ENCODE results near the gene FOLR3.
"Not testable (repeated sequence)": the region's sequence is repeated elsewhere in the genome, so short reads cannot be mapped to it uniquely, and the experiment has no call there.

Gene FOLR3

GRCh38 chr11:72135473-72135872 lies at the start of gene FOLR3:
FOLR3 (plus strand) TSS chr11:72135725; CDS start chr11:72135953, 228 bp downstream.
- in situ Hi-C loops (cut with MboI; ENCODE audit: low sequenced_read_pairs), result not testable (repeated sequence)

- in situ Hi-C loops (cut with MboI; ENCODE audit: low sequenced_read_pairs), result no loop called here
Observed at GRCh38 chr11:72088076-72088808, 47.3 kb upstream of the FOLR3 start.

DNA sequence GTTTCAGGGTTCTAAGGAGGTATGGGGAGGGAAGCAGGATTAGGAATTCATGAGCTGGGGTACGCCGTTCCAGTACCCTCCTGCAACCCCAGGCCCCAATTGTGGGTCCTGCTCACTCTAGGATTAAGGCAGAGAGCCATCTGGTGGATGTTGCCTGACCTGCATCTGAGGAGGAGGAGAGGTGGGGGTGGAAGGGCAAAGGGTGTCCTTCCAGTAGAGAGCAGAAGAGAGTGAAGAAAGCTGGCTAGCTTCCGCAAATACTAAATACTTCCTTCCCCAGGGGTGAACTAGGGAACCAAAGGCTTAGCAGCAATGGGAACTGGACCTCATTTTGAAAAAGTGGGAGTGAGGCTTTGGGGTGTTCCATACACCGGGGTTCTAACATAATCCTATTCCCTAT lies 44.2 kb upstream of the FOLR3 start:
- in situ Hi-C loops (cut with MboI; ENCODE audit: low sequenced_read_pairs), result no loop called here

GRCh38 chr11:72098741-72099140 lies 36.8 kb upstream of the FOLR3 start:
- in situ Hi-C loops (cut with MboI; ENCODE audit: low sequenced_read_pairs), result no loop called here

DNA sequence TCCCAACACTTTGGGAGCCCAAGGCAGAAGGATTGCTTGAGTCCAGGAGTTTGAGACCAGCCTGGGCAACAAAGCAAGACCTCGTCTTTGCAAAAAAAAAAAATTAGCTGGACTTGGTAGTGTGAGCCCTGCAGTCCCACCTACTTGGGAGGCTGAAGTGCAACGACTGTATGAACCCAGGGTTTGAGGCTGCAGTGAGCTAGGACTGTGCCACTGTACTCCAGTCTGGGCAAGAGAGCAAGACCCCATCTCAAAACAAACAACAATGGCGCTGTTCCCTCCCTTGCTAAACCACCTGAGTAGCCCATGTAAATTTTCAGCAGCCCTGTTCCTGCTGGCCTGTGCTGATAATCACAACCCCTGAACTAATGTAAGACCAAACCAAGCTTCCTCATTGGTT lies 35.5 kb upstream of the FOLR3 start:
- in situ Hi-C loops (cut with MboI; ENCODE audit: low sequenced_read_pairs), result loop anchor here (10.0 kb wide), 1 partner anchor 335 kb away; the partner anchor contains the start of gene CLPB

GRCh38 chr11:72100462-72100861 lies 35.1 kb upstream of the FOLR3 start:
- in situ Hi-C loops (cut with MboI; ENCODE audit: low sequenced_read_pairs), result loop anchor here (10.0 kb wide), 1 partner anchor 334 kb away; the partner anchor contains the start of gene CLPB

DNA sequence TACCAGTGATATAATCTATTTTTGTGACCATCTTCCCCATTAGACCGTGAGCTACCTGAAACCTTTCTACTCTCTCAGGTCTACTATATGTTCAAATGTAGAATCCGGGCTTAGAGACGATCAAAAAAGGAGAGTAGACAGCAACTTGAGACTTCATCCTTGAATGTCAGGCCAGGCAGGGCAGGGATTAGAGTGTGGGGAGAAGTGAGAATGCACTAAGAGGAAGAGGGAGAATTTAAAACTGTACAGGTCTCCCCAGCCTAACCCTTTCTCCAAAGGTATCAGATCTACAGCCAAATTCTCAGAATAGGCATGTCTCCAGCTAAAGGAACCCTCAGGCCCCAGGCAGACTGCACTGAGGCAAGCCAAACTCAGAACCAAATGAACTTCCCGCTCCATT lies 33.4 kb upstream of the FOLR3 start:
- in situ Hi-C loops (cut with MboI; ENCODE audit: low sequenced_read_pairs), result loop anchor here (10.0 kb wide), 1 partner anchor 333 kb away; the partner anchor contains the start of gene CLPB

DNA sequence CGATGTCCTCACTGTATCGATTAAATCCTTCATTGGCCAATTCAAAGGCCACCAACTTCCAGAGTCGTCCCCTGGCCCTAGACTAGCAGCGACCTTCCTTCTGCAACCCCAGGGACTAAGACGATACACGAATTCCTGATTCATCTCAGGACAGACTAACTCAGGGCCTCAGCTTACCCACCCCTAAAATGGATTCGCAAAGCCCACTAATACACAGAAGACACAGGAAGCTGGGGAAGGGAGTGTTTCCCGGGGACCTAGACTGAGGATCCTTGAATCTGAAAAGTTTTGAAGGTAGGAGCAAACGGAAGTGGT lies 32.9 kb upstream of the FOLR3 start:
- in situ Hi-C loops (cut with MboI; ENCODE audit: low sequenced_read_pairs), result loop anchor here (10.0 kb wide), 1 partner anchor 332 kb away; the partner anchor contains the start of gene CLPB

GRCh38 chr11:72102946-72103753 lies 32.4 kb upstream of the FOLR3 start, which contains the start of gene LAMTOR1:
LAMTOR1 (minus strand) TSS chr11:72103297; CDS start chr11:72103224, 73 bp downstream.
- in situ Hi-C loops (cut with MboI; ENCODE audit: low sequenced_read_pairs), result loop anchor here (10.0 kb wide), 1 partner anchor 332 kb away; the partner anchor contains the start of gene CLPB

DNA sequence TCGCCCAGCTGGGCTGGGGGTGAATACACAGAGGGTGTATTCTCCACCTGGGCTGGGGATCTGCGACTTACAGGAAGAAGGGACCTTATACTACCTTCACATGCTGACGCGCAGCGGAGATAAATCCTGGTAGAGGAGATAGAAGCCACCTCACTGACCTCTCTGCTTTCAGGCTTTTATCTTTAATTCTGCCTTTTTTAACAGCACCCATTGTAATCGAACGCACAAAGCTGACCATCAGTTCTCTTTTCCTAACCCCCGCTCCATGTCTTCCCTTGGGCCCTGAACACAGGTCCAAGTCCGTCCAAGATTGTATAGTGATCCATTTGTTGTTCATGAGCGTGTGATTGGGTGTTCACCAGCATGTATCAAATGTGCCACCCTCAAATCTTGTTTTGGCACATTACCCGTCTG lies 31.8 kb upstream of the FOLR3 start:
- in situ Hi-C loops (cut with MboI; ENCODE audit: low sequenced_read_pairs), result loop anchor here (10.0 kb wide), 1 partner anchor 331 kb away; the partner anchor contains the start of gene CLPB

GRCh38 chr11:72105888-72106287 lies 29.6 kb upstream of the FOLR3 start, which contains the start of gene TOMT:
TOMT (plus strand) TSS chr11:72105924; CDS start chr11:72105952, 28 bp downstream.
- in situ Hi-C loops (cut with MboI; ENCODE audit: low sequenced_read_pairs), result loop anchor here (10.0 kb wide), 1 partner anchor 329 kb away; the partner anchor contains the start of gene CLPB

DNA sequence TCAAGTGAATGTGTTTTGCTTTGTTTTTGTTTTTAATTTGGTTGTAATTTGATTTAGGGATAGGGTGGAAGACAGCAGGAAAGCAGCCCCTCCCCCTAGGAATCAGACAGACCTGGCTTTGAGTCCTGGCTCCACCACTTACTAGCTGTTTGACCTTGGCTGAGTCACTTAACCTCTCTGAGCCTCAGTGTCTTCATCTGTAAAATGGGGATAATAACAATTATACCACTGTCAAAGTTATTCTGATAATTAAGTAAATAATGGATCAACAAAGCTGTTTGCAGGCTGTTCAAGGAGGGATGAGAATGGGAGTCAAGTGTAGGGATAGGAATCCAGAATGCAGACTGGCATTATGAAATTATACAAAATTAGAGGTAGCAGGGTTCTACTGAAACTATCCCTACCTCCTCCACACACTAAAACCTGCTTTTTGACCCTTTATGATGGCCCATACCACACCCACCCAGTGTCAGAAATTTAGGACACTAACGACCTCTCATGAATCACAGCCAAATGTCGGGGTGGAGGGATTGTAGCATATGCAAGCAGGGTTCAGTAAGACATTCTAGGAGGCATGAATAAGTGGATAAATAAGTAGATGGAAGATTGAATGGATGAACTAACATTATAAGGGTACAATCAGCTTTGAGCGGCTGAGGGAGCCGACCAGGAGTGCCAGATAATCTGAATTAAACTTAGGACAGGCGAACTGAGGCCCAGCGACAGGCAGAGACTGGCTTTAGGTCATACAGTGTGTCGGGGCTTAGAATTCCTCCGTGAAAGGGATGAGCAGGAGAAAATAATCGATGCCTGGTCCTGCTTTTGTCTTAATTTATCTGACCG lies 24.0 kb upstream of the FOLR3 start:
- in situ Hi-C loops (cut with MboI; ENCODE audit: low sequenced_read_pairs), result no loop called here

DNA sequence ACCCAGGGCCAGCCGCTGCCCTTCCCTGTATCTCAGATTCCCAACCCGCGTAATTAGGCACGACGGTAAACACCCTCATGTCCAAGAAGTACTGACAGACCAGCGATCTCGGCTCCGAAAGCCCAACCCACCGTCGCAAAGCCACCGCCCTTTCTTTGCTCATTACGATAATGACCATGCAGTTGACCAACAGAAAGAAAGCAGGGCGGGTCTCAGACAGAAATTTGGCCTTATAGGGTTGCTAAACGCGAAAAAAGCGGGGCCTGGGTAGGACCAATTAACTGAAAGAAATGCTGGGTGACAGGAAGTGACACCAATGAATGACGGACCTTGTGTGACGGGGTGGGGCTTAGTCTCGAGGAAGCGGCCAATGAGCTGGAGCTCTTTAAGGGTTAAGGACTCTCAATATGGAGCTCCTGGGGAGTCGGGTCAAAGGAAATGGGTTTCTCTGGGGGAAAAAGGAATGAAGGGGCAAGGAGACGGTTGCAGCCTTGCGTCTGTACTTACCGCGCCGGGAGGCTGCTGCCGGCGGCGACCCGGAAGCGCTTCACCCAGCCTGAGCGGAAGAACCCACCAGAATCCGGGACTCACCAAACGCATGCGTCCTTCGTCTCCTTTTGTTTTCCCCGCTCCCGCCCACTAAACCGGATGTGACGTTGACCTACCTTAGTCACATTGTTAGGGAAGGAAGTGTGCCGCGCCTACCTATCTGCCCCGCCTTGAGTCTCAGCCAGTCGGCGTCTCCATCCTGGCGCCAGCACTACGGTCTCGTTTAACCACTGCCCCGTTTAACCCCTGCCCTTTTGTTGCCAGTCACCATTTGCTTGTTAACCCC lies 23.2 kb upstream of the FOLR3 start, which contains the start of gene ANAPC15:
ANAPC15 (minus strand) TSS at position 553 of the 835 bp plus-strand sequence. CDS start 1,419 bp downstream, outside the sequence.
- in situ Hi-C loops (cut with MboI; ENCODE audit: low sequenced_read_pairs), result no loop called here

- in situ Hi-C loops (cut with MboI; ENCODE audit: low sequenced_read_pairs), result no loop called here
Observed at GRCh38 chr11:72112978-72113808, 22.3 kb upstream of the FOLR3 start.

DNA sequence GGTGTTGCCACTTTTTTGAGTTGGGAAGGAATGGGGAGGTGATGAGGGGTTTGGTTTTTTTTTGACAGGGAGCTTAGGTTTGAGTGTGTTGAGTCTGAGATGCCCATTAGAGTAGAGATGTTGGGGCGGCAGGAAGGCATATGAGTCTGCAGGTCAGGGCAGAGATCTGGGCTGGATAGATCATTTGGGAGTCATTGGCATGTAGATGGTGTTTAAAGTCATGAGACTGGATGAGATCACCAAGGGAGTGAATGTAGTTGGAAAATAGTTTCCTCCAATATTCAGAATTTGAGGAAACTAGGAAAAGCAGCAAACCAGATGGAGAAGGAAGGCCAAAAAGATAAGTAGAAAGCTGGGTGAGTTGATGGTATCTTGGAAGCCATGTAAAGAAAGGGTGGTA lies 21.0 kb upstream of the FOLR3 start:
- in situ Hi-C loops (cut with MboI; ENCODE audit: low sequenced_read_pairs), result no loop called here

DNA sequence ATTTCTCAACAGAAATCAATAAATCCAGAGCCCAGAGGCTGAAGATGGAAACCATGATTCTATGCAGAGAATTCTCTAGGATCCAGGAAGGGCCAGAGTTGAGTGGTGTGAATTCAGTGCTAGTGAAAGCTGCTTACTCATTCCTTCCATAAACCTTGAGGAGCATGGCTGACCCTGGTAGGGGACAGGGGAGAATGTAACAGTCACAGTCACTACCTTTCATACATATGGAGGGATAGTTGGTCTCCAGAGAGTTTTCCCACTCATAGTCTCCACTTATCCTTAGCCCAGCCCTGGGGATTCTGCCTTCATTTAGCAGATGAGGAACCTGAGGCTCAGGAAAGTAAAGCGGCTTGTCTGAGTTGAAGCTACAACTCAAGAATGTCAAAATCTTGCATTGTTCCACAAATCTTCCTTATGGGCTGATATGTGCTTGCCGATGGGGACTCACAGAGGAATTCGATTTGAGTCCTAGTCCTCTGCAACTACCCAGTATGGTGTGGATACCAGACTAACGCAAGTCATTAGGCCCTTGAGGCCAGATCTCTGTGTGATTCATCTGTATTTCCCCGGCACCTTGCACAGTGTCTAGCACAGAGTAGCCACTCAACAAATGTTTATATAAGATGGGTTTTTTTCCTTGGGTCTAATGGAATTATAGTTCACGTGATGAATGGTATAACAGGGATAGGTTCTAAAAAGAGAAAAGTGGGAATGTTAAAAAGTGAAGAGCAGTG lies 19.3 kb upstream of the FOLR3 start:
- in situ Hi-C loops (cut with MboI; ENCODE audit: low sequenced_read_pairs), result no loop called here

GRCh38 chr11:72119198-72119597 lies 16.3 kb upstream of the FOLR3 start:
- in situ Hi-C loops (cut with MboI; ENCODE audit: low sequenced_read_pairs), result no loop called here

GRCh38 chr11:72120930-72121329 lies 14.6 kb upstream of the FOLR3 start:
- in situ Hi-C loops (cut with MboI; ENCODE audit: low sequenced_read_pairs), result no loop called here

Measured in HL-60/S4 treated with phorbol 12-myristate 13-acetate at 8.2 ng/mL for 4 days and 3 days (cell line).